Measurements from ENCODE around the gene ZNF846. TPM values are rescaled to one million over a fixed set of nuclear protein-coding genes. Genes with fewer than 3 reads are reported as not detected.
"Not testable (repeated sequence)": the region's sequence is repeated elsewhere in the genome, so short reads cannot be mapped to it uniquely, and the experiment has no call there.

The ZNF846 gene
- total and polyA plus RNA-seq, 2 of the 4 experiments (the other 2 are of a cell fraction) = 5.7 to 6.5 TPM

DNA sequence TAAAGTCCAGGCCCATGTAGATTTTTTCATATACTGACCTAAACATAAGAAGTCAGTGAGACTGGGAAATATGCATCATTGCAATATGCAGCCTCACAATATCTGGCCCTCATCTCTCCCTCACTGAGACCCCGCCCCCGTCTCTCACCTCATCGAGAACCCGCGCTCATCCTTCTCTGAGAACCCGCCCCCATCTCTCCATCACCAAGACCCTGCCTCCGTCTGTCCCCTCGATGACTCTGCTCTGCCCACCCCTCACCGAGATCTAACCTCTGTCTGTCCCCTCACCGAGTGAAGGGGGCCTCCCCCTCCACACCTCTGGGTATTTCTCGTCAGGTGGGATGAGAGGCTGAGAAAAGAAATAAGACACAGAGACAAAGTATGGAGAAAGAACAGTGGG is 20.5 kb upstream of the ZNF846 start:
- no peak for ATAC-seq (ENCODE audit: low read depth)
- Histone ChIP-seq H4K20me1 (ENCODE audit: insufficient read depth, low read length) (no peaks in the 10 kb centered on the region), H2AK5ac (ENCODE audit: low read depth, low read length) (peak overlapping the region; percentile 19; the same call in 1 of the 2 replicates), H3K27ac (ENCODE audit: insufficient read depth, low read length) (peak overlapping the region; percentile 31; the same call in 1 of the 2 replicates), H4K5ac (ENCODE audit: low read depth, low read length) (peak overlapping the region; percentile 9; the same call in 1 of the 2 replicates), H3K4me3 (ENCODE audit: insufficient read depth, low read depth, low read length) (no peak overlapping the region), H3K9me1 (ENCODE audit: insufficient read depth, low read length) (no peaks in the 10 kb centered on the region), H3K4ac (ENCODE audit: low read depth, low read length) (no peak overlapping the region), H3K4me2 (ENCODE audit: low read depth, low read length) (peak overlapping the region; percentile 57), H2BK20ac (ENCODE audit: low read depth, low read length) (no peak overlapping the region), H3K18ac (ENCODE audit: low read depth, low read length) (no peak overlapping the region; the same call in 1 of the 2 replicates), H3K14ac (replicated peaks; ENCODE audit: low read depth, low read length) (no peak overlapping the region), H3K4me1 (ENCODE audit: control insufficient read depth, insufficient read depth, low read length) (peaks cover 8% of the 10 kb centered on the region), H3K56ac (ENCODE audit: extremely low read depth, insufficient read depth, low read length) (no peak overlapping the region), H4K91ac (ENCODE audit: insufficient read depth, low read depth, low read length) (peak overlapping the region; percentile 49; the same call in 1 of the 2 replicates), H2AFZ (replicated peaks; ENCODE audit: low read length, poor library complexity) (peak overlapping the region; percentile 84), H2BK120ac (ENCODE audit: low read depth, low read length) (no peak overlapping the region), H4K8ac (ENCODE audit: low read depth in 2 of 2, low read length in 2 of 2) (peak overlapping the region; percentile 22 to 46; a peak in 2 of 4 replicates), H2AK9ac (replicated peaks; ENCODE audit: low read depth, low read length, poor library complexity) (peak overlapping the region; percentile 33), H3K36me3 (ENCODE audit: control insufficient read depth, insufficient read depth, low read length) (no peaks in the 10 kb centered on the region), H2BK15ac (ENCODE audit: low read depth, low read length) (no peak overlapping the region), H3K9ac (ENCODE audit: low read depth, low read length) (peak overlapping the region; percentile 32), H3K9me3 (ENCODE audit: control insufficient read depth, insufficient read depth, low read length) (no peaks in the 10 kb centered on the region), H3K79me1 (ENCODE audit: low read depth in 1 of 2, low read length in 2 of 2) (peaks cover 4 to 11% of the 10 kb centered on the region in 2 experiments), H3K27me3 (ENCODE audit: control insufficient read depth, insufficient read depth, low read length) (no peaks in the 10 kb centered on the region), H3K23ac (ENCODE audit: low read depth, low read length) (no peak overlapping the region), H2BK5ac (ENCODE audit: low read depth, low read length, poor library complexity, severe bottlenecking) (peak overlapping the region; percentile 3)
- ChIA-PET CTCF (no interaction called here), POLR2A (ENCODE audit: unreplicated experiment) (no interaction called here)
- in situ Hi-C loops (cut with MboI; ENCODE audit: low sequenced_read_pairs) = no loop called here
- BruUV-seq (replicated peaks) = no TSS peak
- WGBS, 2 experiments (ENCODE audit: extremely low coverage in 2 of 2, insufficient read length in 1 of 2) = no CpG with 5 or more reads among the region's 11 CpGs
- DNase-seq = no peak
- TF ChIP-seq MAFK (IDR thresholded peaks at IDR 0.05; ENCODE audit: low read depth, low read length) = no peak
- no peak for TF ChIP-seq CHD1 (IDR thresholded peaks at IDR 0.05; ENCODE audit: low read depth, low read length)
- TF ChIP-seq NFE2L2 (IDR thresholded peaks at IDR 0.05; ENCODE audit: low read depth, low read length) = no peak
- TF ChIP-seq CEBPB (IDR thresholded peaks at IDR 0.05; ENCODE audit: low read depth, low read length) = no peak
- TF ChIP-seq BHLHE40 (IDR thresholded peaks at IDR 0.05; ENCODE audit: low read depth, low read length) = no peak
- intact Hi-C loops (cut with micrococcal nuclease) = no loop called here
- dilution Hi-C loops (cut with HindIII; ENCODE audit: low sequenced_read_pairs, unreplicated experiment) = no loop called here

DNA sequence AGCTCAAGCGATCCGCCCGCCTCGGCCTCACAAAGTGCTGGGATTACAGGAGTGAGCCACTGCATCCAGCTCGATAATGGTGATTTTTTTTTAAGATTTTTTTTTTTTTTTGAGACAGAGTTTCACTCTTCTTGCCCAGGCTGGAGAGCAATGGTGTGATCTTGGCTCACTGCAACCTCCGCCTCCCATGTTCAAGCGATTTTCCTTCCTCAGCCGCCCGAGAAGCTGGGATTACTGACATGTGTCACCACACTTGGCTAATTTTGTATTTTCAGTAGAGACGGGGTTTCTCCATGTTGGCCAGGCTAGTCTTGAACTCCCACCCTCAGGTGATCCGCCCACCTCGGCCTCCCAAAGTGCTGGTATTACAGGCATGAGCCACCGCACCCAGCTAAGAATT is 20.1 kb upstream of the ZNF846 start:
- H3K4me1 ChIP-seq (ENCODE audit: control insufficient read depth, insufficient read depth, low read length); H3K4ac ChIP-seq (ENCODE audit: low read depth, low read length); H2BK15ac ChIP-seq (ENCODE audit: low read depth, low read length); H3K56ac ChIP-seq (ENCODE audit: extremely low read depth, insufficient read depth, low read length); H3K4me3 ChIP-seq (ENCODE audit: insufficient read depth, low read depth, low read length); H2AK9ac ChIP-seq (replicated peaks; ENCODE audit: low read depth, low read length, poor library complexity); dilution Hi-C loops (cut with HindIII; ENCODE audit: low sequenced_read_pairs, unreplicated experiment); DNase-seq; BruUV-seq (replicated peaks); H4K91ac ChIP-seq (ENCODE audit: insufficient read depth, low read depth, low read length); CTCF ChIA-PET; H2AK5ac ChIP-seq (ENCODE audit: low read depth, low read length); H3K4me2 ChIP-seq (ENCODE audit: low read depth, low read length); H3K18ac ChIP-seq (ENCODE audit: low read depth, low read length); H4K8ac ChIP-seq (ENCODE audit: low read depth in 2 of 2, low read length in 2 of 2); H3K9ac ChIP-seq (ENCODE audit: low read depth, low read length); H4K5ac ChIP-seq (ENCODE audit: low read depth, low read length); ATAC-seq (ENCODE audit: low read depth); H2BK5ac ChIP-seq (ENCODE audit: low read depth, low read length, poor library complexity, severe bottlenecking); H3K36me3 ChIP-seq (ENCODE audit: control insufficient read depth, insufficient read depth, low read length); H3K14ac ChIP-seq (replicated peaks; ENCODE audit: low read depth, low read length); H3K9me1 ChIP-seq (ENCODE audit: insufficient read depth, low read length); H4K20me1 ChIP-seq (ENCODE audit: insufficient read depth, low read length); H2BK120ac ChIP-seq (ENCODE audit: low read depth, low read length); H3K27me3 ChIP-seq (ENCODE audit: control insufficient read depth, insufficient read depth, low read length); in situ Hi-C loops (cut with MboI; ENCODE audit: low sequenced_read_pairs); H3K9me3 ChIP-seq (ENCODE audit: control insufficient read depth, insufficient read depth, low read length); H2BK20ac ChIP-seq (ENCODE audit: low read depth, low read length); H3K27ac ChIP-seq (ENCODE audit: insufficient read depth, low read length); H3K23ac ChIP-seq (ENCODE audit: low read depth, low read length); POLR2A ChIA-PET (ENCODE audit: unreplicated experiment); H2AFZ ChIP-seq (replicated peaks; ENCODE audit: low read length, poor library complexity); intact Hi-C loops (cut with micrococcal nuclease): not testable (repeated sequence)
- H3K79me1 ChIP-seq (ENCODE audit: low read depth in 1 of 2, low read length in 2 of 2) = peaks cover 7 to 16% of the 10 kb centered on the region in 2 experiments
- WGBS, 2 experiments (ENCODE audit: extremely low coverage in 2 of 2, insufficient read length in 1 of 2) = no CpG with 5 or more reads among the region's 13 CpGs
